Stimulated activated CD8-positive, alpha-beta memory T cell treated with anti-CD3 and anti-CD28 coated beads, Interleukin-4, amount 100 ng/mL, for 4 hours (primary cell): ENCODE results near the gene C12orf60.

Source experiments
- DNase-seq, 2 donors: peaks; one replicate each; pipeline ENCODE4 v3.0.0-alpha.2; 2020; ENCODE audit warnings: low read depth in 2 of 2, low spot score in 1 of 2

C12orf60 gene

GRCh38 chr12:14833952-14834351 is 30.5 kb downstream of the C12orf60 start:
- no peak for DNase-seq

DNA sequence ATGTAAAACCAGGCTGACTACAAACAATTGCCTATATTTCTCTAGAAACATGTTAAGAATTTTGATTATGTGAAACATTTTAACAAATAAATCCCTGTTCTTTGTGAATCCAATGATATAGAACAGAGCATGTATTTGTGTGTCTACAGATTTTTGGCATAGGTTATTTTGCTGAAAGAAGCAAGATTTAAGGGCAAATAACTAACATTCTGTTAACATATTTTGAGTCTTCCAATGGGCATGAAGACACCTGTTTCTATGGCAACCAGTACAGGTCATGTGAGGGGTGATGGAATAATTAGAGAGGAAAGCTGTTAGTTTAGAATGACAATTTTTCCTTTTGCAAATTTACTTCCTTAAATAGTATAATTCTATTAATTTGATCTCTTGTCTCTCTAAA is 31.0 kb downstream of the C12orf60 start:
- no peak for DNase-seq

DNA sequence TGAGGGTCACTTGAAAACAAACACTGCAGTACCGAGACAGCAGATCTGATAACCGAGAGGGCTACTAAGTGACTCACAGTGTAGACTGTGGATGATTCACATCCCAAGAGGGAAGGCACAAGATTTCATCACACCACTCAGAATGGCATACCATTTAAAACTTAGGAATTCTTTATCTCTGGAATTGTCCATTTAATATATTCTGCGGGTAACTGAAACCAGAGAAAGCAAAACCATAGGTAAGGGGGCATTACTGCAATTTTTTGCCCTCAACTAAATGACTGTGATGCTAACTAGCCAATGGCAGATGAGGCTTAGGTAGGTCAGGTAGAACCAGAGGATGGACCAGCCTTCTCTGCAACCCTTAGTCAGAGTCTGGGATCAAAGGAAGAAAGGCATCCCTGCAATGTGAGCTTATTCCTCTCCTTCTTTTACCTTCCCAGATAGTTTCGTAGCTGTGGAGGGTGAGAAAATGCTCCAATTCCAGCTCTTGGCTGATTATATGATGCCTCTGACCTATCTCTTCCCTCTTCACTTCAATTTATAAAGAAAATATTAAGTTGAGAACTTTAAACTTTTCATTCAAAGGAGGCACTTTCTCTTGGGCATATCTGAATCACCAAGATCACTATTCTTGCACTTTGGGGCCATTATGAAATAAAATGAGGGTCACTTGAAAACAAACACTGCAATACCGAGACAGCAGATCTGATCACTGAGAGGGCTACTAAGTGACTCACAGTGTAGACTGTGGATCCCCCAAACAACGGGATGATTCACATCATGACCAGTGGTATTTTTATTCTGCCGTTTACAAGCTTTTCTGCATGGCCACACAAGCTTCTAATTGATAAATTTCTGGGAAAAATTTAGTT is 33.1 kb downstream of the C12orf60 start:
- no peak for DNase-seq

GRCh38 chr12:14839262-14839661 is 35.8 kb downstream of the C12orf60 start:
- no peak for DNase-seq

DNA sequence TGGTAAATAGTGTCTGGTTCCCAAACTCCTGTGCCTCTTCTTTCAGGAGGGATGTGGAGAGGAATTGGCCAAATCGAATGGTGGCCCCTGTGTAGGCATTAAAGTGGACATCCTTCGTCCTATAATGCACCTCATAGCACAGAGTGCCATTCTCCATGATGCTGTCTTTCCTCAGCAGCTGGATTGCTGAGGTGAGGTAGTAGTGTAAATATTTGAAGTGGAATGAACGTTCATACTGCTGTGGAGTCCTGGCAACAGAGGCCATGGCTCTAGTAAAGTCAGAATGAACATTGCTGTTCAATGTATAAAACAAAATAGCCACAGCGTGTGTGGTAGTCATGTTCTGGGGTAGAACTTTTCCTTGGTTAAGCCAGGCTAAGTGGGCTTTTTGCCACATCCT is 37.1 kb downstream of the C12orf60 start:
- DNase-seq: no peak

DNA sequence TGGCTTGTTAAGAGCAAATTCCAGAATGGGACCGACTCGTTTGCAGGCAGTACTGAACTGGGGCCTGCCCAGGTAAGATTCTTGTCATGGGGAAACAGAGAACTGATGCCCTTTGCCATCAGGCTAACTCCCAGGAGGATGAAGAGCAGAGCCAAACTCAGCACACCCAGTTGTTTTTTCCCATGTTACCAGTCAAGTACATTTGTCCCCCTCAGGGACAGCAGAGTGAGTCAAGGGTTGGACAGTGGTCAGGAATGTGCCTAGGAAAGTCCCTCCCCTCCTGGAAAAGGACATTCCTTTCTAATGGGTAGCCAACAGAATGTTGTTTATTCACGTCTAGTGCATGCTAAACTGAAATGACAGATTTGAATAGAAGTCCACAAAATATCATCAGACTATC is 38.3 kb downstream of the C12orf60 start:
- no peak for DNase-seq

GRCh38 chr12:14842315-14842714 is 38.8 kb downstream of the C12orf60 start:
- no peak for DNase-seq

DNA sequence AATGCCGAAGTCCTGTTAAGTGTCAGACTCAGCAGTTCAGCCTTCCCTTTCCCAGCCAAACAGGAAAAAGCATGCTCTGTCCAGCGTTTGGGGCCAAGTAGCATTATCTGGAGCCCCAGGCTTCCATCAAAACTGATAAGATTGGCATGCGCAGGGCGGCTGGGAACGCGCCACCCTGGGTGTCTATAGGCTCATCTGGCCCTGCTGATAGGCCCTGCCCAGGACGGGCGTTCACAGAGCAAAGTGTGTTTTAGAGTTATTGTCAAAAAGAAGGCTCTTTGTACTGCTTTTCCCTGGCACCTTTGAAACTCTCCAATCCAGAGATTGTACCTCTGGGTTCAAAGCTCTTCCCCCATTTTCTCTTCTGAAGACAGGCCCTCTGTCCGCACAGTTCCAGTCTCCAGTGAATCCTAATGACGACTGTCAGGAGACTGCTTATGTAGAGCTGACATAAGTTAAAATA is 40.0 kb downstream of the C12orf60 start, which contains the start of gene ART4:
Gene ART4 (minus strand): TSS at position 102 of the 463 bp plus-strand sequence. CDS start 413 bp downstream, outside the sequence.
- no peak for DNase-seq

GRCh38 chr12:14844401-14844800 is 40.9 kb downstream of the C12orf60 start:
- no peak for DNase-seq

GRCh38 chr12:14845350-14845750 is 41.9 kb downstream of the C12orf60 start:
- DNase-seq: no peak

GRCh38 chr12:14846042-14846587 is 42.6 kb downstream of the C12orf60 start:
- no peak for DNase-seq

DNA sequence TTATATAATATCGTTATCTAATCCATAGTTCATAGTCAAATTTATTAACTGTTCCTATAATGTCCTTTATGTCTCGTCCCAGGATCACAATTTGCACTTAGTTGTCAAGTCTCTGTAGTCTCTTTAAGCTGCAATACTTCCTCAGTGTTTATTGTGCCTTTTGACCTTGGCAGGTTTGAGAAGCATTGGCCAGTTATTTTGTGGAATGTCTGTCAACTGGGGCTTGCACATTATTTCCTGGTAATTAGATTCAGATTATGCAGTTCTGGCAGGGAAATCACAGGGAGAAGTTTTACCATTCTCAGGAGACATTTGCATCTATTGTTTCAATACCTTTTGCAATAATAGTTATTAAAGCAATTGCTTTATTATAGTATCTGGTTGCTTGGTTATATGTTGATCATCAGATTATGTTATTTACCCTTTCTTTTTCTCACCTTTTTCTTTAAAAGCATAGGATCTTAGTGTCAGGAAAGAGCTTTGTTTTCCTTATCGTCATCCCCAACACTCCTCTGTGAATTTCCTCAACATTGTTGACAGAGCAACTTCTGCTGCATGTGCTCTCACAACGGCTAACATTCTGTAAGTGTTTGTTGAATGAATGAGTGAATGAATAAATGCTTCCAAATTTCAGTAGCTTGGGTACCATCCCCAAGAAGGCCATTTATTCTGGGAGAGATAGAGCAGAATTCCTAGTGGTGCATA is 43.6 kb downstream of the C12orf60 start:
- no peak for DNase-seq

- no peak for DNase-seq
Measured at GRCh38 chr12:14849661-14850060, 46.2 kb downstream of the C12orf60 start.

GRCh38 chr12:14850929-14851663 is 47.6 kb downstream of the C12orf60 start:
- DNase-seq: no peak

- no peak for DNase-seq
Measured at GRCh38 chr12:14852880-14853279, 49.4 kb downstream of the C12orf60 start.

GRCh38 chr12:14853961-14854360 is 50.5 kb downstream of the C12orf60 start:
- DNase-seq: no peak

GRCh38 chr12:14854586-14855183 is 51.2 kb downstream of the C12orf60 start:
- DNase-seq: no peak

DNA sequence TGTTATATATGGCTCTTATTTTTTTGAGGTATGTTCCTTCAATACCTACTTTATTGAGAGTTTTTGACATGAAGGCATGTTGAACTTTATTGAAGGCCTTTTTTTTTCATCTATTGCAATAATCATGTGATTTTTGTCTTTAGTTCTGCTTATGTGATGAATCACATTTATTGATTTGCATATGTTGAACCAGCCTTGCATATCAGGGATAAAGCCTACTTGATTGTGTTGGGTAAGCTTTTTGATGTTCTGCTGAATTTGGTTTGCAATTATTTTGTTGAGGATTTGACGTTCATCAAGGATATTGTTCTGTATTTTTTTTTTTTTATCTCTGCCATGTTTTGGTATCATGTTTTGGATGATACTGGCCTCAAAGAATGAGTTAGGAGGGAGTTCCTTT is 55.0 kb downstream of the C12orf60 start:
- no peak for DNase-seq

- no peak for DNase-seq
Measured at GRCh38 chr12:14860490-14860889, 57.0 kb downstream of the C12orf60 start.

DNA sequence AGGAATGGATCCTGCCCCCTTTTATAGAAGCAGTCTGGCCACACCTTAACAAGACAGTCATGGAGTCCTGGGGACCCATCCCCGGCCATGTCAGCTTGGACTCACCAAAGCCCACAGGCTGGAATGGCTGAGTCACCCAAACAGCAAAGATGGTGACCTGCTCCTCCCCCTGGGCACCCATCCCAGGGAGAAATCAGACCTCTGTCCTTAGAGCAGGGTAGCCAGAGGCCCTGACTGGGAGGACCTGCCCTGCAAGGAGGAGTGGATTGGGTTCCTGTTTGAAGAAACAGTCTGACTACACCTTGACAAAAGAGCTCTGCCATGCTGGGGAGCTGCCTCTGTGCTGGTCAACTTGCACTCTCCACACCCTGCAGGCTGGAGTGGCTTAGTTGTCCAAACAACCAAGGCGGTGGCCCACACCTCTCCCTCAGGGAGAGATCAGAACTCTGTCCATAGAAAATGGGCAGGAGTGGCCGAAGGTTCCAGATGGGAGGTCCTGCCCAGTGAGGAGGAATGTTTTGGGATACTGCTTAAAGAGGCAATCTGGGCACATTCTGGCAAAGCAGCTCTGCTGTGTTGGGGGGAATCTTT is 65.5 kb downstream of the C12orf60 start:
- no peak for DNase-seq
